H1 (cell line): Measurements from ENCODE around the gene ATPAF2. TPM values are rescaled to one million over a fixed set of nuclear protein-coding genes. Genes with fewer than 3 reads are reported as not detected.

Experiments used
- CTCF ChIA-PET: fragments of 300-600 bp; sonication (Branson Sonifier 250); formaldehyde crosslinking; loops from one replicate; lab custom pipeline; 2021; ENCODE audit not compliant: partially characterized antibody; lab: Charles Lee
- POLR2A ChIA-PET: fragments of 300-600 bp; sonication (Branson Sonifier 250); formaldehyde crosslinking; loops from one replicate; lab custom pipeline; 2021; ENCODE audit warnings: inconsistent platforms; ENCODE audit not compliant: partially characterized antibody; lab: Charles Lee
- DNase-seq, 2 experiments: peaks; one replicate each; pipeline versions ENCODE4 v3.0.0 to v3.0.0-alpha.2; 2010 to 2022; ENCODE audit warnings: low spot score in 2 of 2, low read depth in 1 of 2, mixed read lengths in 1 of 2
- FAIRE-seq: peaks from 2 replicates; lab custom pipeline; 2011; peaks lifted over from hg19 to GRCh38; lab: Jason Lieb, UNC
- H2AFZ ChIP-seq: 2 replicates; pipeline ENCODE4 v1.8.1; 2012; ENCODE audit warnings: low read length, inconsistent platforms
- H2AK5ac ChIP-seq: 2 replicates; pipeline ENCODE4 v1.6.1; 2013; ENCODE audit warnings: low read depth, low read length
- H2BK120ac ChIP-seq: replicated peaks from 2 replicates; pipeline ENCODE3; 2013; ENCODE audit warnings: low read depth, low read length, inconsistent platforms
- H2BK12ac ChIP-seq: 2 replicates; pipeline ENCODE4 v1.6.1; 2013; ENCODE audit warnings: low read depth, low read length
- H2BK15ac ChIP-seq: 2 replicates; pipeline ENCODE4 v1.6.1; 2013; ENCODE audit warnings: low read length
- H2BK20ac ChIP-seq: 2 replicates; pipeline ENCODE4 v1.6.1; 2013; ENCODE audit warnings: low read length
- H2BK5ac ChIP-seq: 2 replicates; pipeline ENCODE4 v1.6.1; 2013; ENCODE audit warnings: low read depth, low read length
- H3K14ac ChIP-seq: 2 replicates; pipeline ENCODE4 v1.6.1; 2013; ENCODE audit warnings: inconsistent platforms; ENCODE audit not compliant: insufficient read length
- H3K18ac ChIP-seq: 2 replicates; pipeline ENCODE4 v1.6.1; 2013; ENCODE audit warnings: low read length; ENCODE audit errors: extremely low read depth
- H3K23ac ChIP-seq: 2 replicates; pipeline ENCODE4 v1.6.1; 2013; ENCODE audit warnings: inconsistent platforms; ENCODE audit not compliant: insufficient read length
- H3K23me2 ChIP-seq: 2 replicates; pipeline ENCODE4 v1.6.1; 2013; ENCODE audit warnings: low read depth, low read length
- H3K27ac ChIP-seq: 2 replicates; pipeline ENCODE4 v1.6.1; 2011; ENCODE audit warnings: low read depth, low read length, inconsistent platforms
- H3K27me3 ChIP-seq, 4 experiments: replicated peaks in 1 of 4; 1 replicate in 1 of 4; 2 replicates in 3 of 4; pipeline versions ENCODE4 v1.6.1 to v1.8.1; 2011 to 2013; ENCODE audit warnings: low read length in 3 of 4, mild to moderate bottlenecking in 3 of 4, inconsistent platforms in 2 of 4, mixed read lengths in 2 of 4, moderate library complexity in 1 of 4; ENCODE audit not compliant: control insufficient read depth in 3 of 4, insufficient read depth in 3 of 4; ENCODE audit errors: extremely low read depth in 1 of 4
- H3K36me3 ChIP-seq, 4 experiments: 2 replicates each; pipeline versions ENCODE4 v1.6.1 to v1.8.1; 2011 to 2013; ENCODE audit warnings: mild to moderate bottlenecking in 4 of 4, low read length in 3 of 4, moderate library complexity in 2 of 4, control low read depth in 1 of 4, inconsistent platforms in 1 of 4; ENCODE audit not compliant: insufficient read depth in 4 of 4, control insufficient read depth in 2 of 4
- H3K4ac ChIP-seq: replicated peaks from 2 replicates; pipeline ENCODE3; 2013; ENCODE audit warnings: low read length, low read depth, mixed read lengths, inconsistent platforms; ENCODE audit not compliant: insufficient read length
- H3K4me1 ChIP-seq, 4 experiments: replicated peaks in 1 of 4; 1 replicate in 1 of 4; 2 replicates in 3 of 4; pipeline versions ENCODE4 v1.6.1 to v1.8.1; 2011 to 2013; ENCODE audit warnings: low read length in 3 of 4, inconsistent platforms in 2 of 4, mixed read lengths in 1 of 4; ENCODE audit not compliant: insufficient read depth in 4 of 4, control insufficient read depth in 3 of 4
- H3K4me2 ChIP-seq, 2 experiments: 2 replicates each; pipeline versions ENCODE4 v1.6.1 to v1.8.1; 2011 to 2013; ENCODE audit warnings: low read depth in 2 of 2, low read length in 2 of 2, control low read depth in 1 of 2, inconsistent platforms in 1 of 2, mild to moderate bottlenecking in 1 of 2; ENCODE audit not compliant: insufficient read depth in 1 of 2
- H3K4me3 ChIP-seq, 4 experiments: fragments of 200-600, 300-600 bp in 1 of 4; sonication (generic), shearing (Covaris generic), sonication (Bioruptor Twin) in 1 of 4; 2 replicates each; pipeline versions ENCODE4 v1.5.1 to v1.8.1; 2011 to 2016; ENCODE audit warnings: low read length in 4 of 4, low read depth in 3 of 4, control low read depth in 2 of 4, inconsistent platforms in 2 of 4, mild to moderate bottlenecking in 2 of 4, mixed read lengths in 1 of 4, moderate library complexity in 1 of 4; ENCODE audit not compliant: insufficient read depth in 2 of 4; ENCODE audit errors: extremely low read depth in 1 of 4
- H3K56ac ChIP-seq: replicated peaks from 2 replicates; pipeline ENCODE3; 2013; ENCODE audit warnings: low read depth, mild to moderate bottlenecking, mixed read lengths, low read length, inconsistent platforms; ENCODE audit not compliant: insufficient read length
- H3K79me1 ChIP-seq: 2 replicates; pipeline ENCODE4 v1.6.1; 2013; ENCODE audit warnings: low read depth, low read length, control low read depth
- H3K79me2 ChIP-seq, 2 experiments: 2 replicates each; pipeline versions ENCODE4 v1.6.1 to v1.8.1; 2012 to 2013; ENCODE audit warnings: low read length in 2 of 2, mild to moderate bottlenecking in 2 of 2, inconsistent platforms in 1 of 2; ENCODE audit not compliant: insufficient read depth in 2 of 2, control insufficient read depth in 1 of 2
- H3K9ac ChIP-seq, 4 experiments: replicated peaks in 1 of 4; 1 replicate in 1 of 4; 2 replicates in 3 of 4; pipeline versions ENCODE4 v1.6.1 to v1.8.1; 2011 to 2013; ENCODE audit warnings: low read depth in 3 of 4, low read length in 3 of 4, control low read depth in 2 of 4, mild to moderate bottlenecking in 2 of 4, moderate library complexity in 2 of 4, inconsistent platforms in 1 of 4; ENCODE audit errors: extremely low read depth in 1 of 4
- H3K9me3 ChIP-seq, 2 experiments: 2 replicates each; pipeline versions ENCODE4 v1.6.1 to v1.8.1; 2012 to 2013; ENCODE audit warnings: mild to moderate bottlenecking in 2 of 2, moderate library complexity in 2 of 2, control low read depth in 1 of 2, inconsistent platforms in 1 of 2, low read depth in 1 of 2, low read length in 1 of 2, mixed read lengths in 1 of 2; ENCODE audit not compliant: insufficient read depth in 2 of 2
- H4K20me1 ChIP-seq, 2 experiments: replicated peaks in 1 of 2; 2 replicates each; pipeline versions ENCODE3 to v1.8.1; 2011 to 2013; ENCODE audit warnings: inconsistent platforms in 2 of 2, low read length in 2 of 2, mild to moderate bottlenecking in 1 of 2; ENCODE audit not compliant: insufficient read depth in 2 of 2, control insufficient read depth in 1 of 2
- H4K5ac ChIP-seq: 2 replicates; pipeline ENCODE4 v1.6.1; 2013; ENCODE audit warnings: low read length, low read depth, mixed read lengths, inconsistent platforms; ENCODE audit not compliant: insufficient read length
- H4K8ac ChIP-seq: 2 replicates; pipeline ENCODE4 v1.8.0; 2013; ENCODE audit warnings: mild to moderate bottlenecking, moderate library complexity, low read length, inconsistent platforms; ENCODE audit not compliant: insufficient read depth; ENCODE audit errors: extremely low read depth
- H4K91ac ChIP-seq: replicated peaks from 2 replicates; pipeline ENCODE3; 2013; ENCODE audit warnings: low read length, mixed read lengths, inconsistent platforms; ENCODE audit not compliant: insufficient read length
- RXRA ChIP-seq: IDR thresholded peaks from 2 replicates; pipeline ENCODE4 v1.6.1; 2011; ENCODE audit warnings: low read depth, mild to moderate bottlenecking, low read length, moderate library complexity; ENCODE audit not compliant: insufficient read depth
- WGBS, 2 experiments: shearing (Covaris generic) in 1 of 2; methylation state at CpG; one replicate each; pipeline versions ENCODE4 v1.1.6 to v1.1.7; 2013 to 2015; ENCODE audit warnings: low lambda C conversion rate in 2 of 2, mixed read lengths in 2 of 2, inconsistent platforms in 1 of 2, low coverage in 1 of 2, missing lambda C conversion rate in 1 of 2; ENCODE audit not compliant: insufficient replicate concordance in 2 of 2, insufficient coverage in 1 of 2, insufficient read length in 1 of 2; ENCODE audit errors: extremely low coverage in 1 of 2, missing lambda C conversion rate in 1 of 2; 5-methylcytosine and 5-hydroxymethylcytosine counted together
- polyA plus RNA-seq, 7 experiments: library from polyadenylated mRNA; depleted of rRNA in 3 of 7; stranded (reverse) in 5 of 7; unstranded in 2 of 7; fragments of >200 nt in 5 of 7; fragments of 200-250 nt in 2 of 7; gene quantifications; 1 replicate in 5 of 7; 2 replicates in 1 of 7; 4 replicates in 1 of 7; pipeline versions ENCODE4 v1.2.1 to v1.2.3, GENCODE V29; 2011 to 2013; ENCODE audit warnings: missing spikeins in 2 of 7, mixed read lengths in 2 of 7
- total RNA-seq: library from RNA; stranded (reverse); fragmentation: NEBNext Ultra II Directional; extraction: Animal tissue kit (Norgen Biotek cat#: 25700); gene quantifications from 2 replicates; pipeline ENCODE4 v1.2.1, GENCODE V29; 2021
- TF ChIP-seq, protein P1 (sequence below), 3 experiments: IDR thresholded peaks; 1 replicate in 2 of 3; 2 replicates in 1 of 3; pipeline versions ENCODE4 v1.5.1 to v1.6.1; 2011; ENCODE audit warnings: low read length in 3 of 3, mild to moderate bottlenecking in 3 of 3, inconsistent platforms in 2 of 3, low read depth in 1 of 3, moderate library complexity in 1 of 3; ENCODE audit not compliant: insufficient read depth in 1 of 3; ENCODE audit errors: control extremely low read depth in 1 of 3

Gene ATPAF2
- total and polyA plus RNA-seq, 2 of the 8 experiments (the other 6 are each of a cell fraction or from before 2014, with no cell fraction given) = 19.6 to 22.9 TPM

DNA sequence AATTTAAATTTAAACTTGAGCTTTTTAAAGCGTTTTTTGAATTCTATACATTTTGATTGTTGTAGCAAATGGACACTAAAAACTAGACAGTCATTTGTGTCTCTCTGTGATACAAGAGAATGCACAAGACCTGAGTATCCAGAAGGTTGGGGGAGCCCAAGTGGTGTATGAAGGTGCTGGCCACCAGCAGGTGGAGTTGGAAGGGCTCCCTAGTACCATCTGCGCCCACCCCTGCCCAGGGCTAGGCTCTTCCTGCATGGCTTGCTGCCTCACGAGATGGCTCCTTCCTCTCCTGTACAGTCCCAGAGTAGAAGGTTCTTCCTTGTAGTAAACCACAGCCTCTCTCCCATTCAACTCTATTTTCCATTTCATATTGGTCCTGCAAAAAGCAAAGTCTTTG is 17.2 kb upstream of the ATPAF2 start:
- H3K27me3 ChIP-seq = no peaks in the 10 kb centered on the region
- DNase-seq = no peak
- H3K4me3 ChIP-seq = no peak overlapping the region
- H3K14ac ChIP-seq = no peak overlapping the region
- no peak overlapping the region for H2BK120ac ChIP-seq
- no peak for TF ChIP-seq RXRA
- TF ChIP-seq, protein P1, sequence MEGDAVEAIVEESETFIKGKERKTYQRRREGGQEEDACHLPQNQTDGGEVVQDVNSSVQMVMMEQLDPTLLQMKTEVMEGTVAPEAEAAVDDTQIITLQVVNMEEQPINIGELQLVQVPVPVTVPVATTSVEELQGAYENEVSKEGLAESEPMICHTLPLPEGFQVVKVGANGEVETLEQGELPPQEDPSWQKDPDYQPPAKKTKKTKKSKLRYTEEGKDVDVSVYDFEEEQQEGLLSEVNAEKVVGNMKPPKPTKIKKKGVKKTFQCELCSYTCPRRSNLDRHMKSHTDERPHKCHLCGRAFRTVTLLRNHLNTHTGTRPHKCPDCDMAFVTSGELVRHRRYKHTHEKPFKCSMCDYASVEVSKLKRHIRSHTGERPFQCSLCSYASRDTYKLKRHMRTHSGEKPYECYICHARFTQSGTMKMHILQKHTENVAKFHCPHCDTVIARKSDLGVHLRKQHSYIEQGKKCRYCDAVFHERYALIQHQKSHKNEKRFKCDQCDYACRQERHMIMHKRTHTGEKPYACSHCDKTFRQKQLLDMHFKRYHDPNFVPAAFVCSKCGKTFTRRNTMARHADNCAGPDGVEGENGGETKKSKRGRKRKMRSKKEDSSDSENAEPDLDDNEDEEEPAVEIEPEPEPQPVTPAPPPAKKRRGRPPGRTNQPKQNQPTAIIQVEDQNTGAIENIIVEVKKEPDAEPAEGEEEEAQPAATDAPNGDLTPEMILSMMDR (IDR thresholded peaks at IDR 0.05; ENCODE audit: control extremely low read depth in 1 of 3, insufficient read depth in 1 of 3, low read depth in 1 of 3, low read length in 3 of 3) = peak in 1 of 3 experiments; percentile 13; a peak in 1 of 4 replicates
- no peak overlapping the region for H2BK5ac ChIP-seq
- no peak overlapping the region for H3K23ac ChIP-seq
- H3K36me3 ChIP-seq = peaks cover 0 to 16% (median 6%) of the 10 kb centered on the region in 4 experiments; a peak in 5 of 8 replicates
- ChIA-PET POLR2A (interaction anchor here (1.4 kb wide), 1 partner anchor 11 kb away, joined by 4 read pairs; no protein-coding TSS in a partner anchor), CTCF (no interaction called here)
- no peaks in the 10 kb centered on the region for H3K4me1 ChIP-seq
- H2BK12ac ChIP-seq = no peak overlapping the region
- no peak overlapping the region for H4K8ac ChIP-seq
- H3K4ac ChIP-seq = no peak overlapping the region
- WGBS, 2 experiments = 75% methylated on average over 3 of the region's 3 CpGs; no CpG with 5 or more reads in 1 of the 2 experiments
- H4K20me1 ChIP-seq = peaks cover 0 to 2% of the 10 kb centered on the region in 2 experiments
- H4K91ac ChIP-seq = no peak overlapping the region
- H3K18ac ChIP-seq = no peak overlapping the region
- H3K79me1 ChIP-seq = no peaks in the 10 kb centered on the region
- no peak overlapping the region for H3K56ac ChIP-seq
- no peaks in the 10 kb centered on the region for H3K79me2 ChIP-seq
- no peak overlapping the region for H2AK5ac ChIP-seq
- no peak overlapping the region for H3K27ac ChIP-seq
- H3K9me3 ChIP-seq = no peaks in the 10 kb centered on the region
- no peak overlapping the region for H2AFZ ChIP-seq
- no peak overlapping the region for H2BK15ac ChIP-seq
- H2BK20ac ChIP-seq = no peak overlapping the region
- no peak for FAIRE-seq
- H3K23me2 ChIP-seq = no peaks in the 10 kb centered on the region
- no peak overlapping the region for H4K5ac ChIP-seq
- no peak overlapping the region for H3K4me2 ChIP-seq
- no peak overlapping the region for H3K9ac ChIP-seq
